ENCODE measurements around the gene DRP2. TPM values are rescaled to one million over a fixed set of nuclear protein-coding genes. Genes with fewer than 3 reads are reported as not detected.
"Not testable (repeated sequence)": the region's sequence is repeated elsewhere in the genome, so short reads cannot be mapped to it uniquely, and the experiment has no call there.

The DRP2 gene
- total RNA-seq (2014; rRNA removed; shearing (Covaris generic)) = 0.03 TPM in 1 of 2 replicates, not detected in the other

- Histone ChIP-seq H3K27ac (no peak within 1 kb of the TSS), H3K4me1 (replicated peaks) (no peaks in the 10 kb centered on the region; the same call in 1 of the 2 replicates), H3K9me3 (replicated peaks) (no peaks in the 10 kb centered on the region), H3K36me3 (no peaks in the 10 kb centered on the region), H3K27me3 (replicated peaks) (no peaks in the 10 kb centered on the region), H3K4me3 (no peak within 1 kb of the TSS)
- no peak for DNase-seq (ENCODE audit: low read depth in 1 of 2, low spot score in 2 of 2)
Observed at GRCh38 chrX:101219116-101219863, at the start of gene DRP2. TSS of gene DRP2 (plus strand) at chrX:101219786. CDS start at chrX:101231648, 11,862 bp downstream.

GRCh38 chrX:101171883-101172400 lies 47.6 kb upstream of the DRP2 start:
- H3K27me3 ChIP-seq (replicated peaks) = no peaks in the 10 kb centered on the region
- no peak for DNase-seq (ENCODE audit: low read depth in 1 of 2, low spot score in 2 of 2)
- no peak overlapping the region for H3K4me3 ChIP-seq
- H3K4me1 ChIP-seq (replicated peaks) = no peaks in the 10 kb centered on the region
- no peaks in the 10 kb centered on the region for H3K9me3 ChIP-seq (replicated peaks)
- H3K36me3 ChIP-seq = no peaks in the 10 kb centered on the region
- H3K27ac ChIP-seq = no peak overlapping the region

- no peaks in the 10 kb centered on the region for H3K4me1 ChIP-seq (replicated peaks)
- H3K9me3 ChIP-seq (replicated peaks) = no peaks in the 10 kb centered on the region
- H3K36me3 ChIP-seq = no peaks in the 10 kb centered on the region
- H3K27ac ChIP-seq = no peak overlapping the region
- H3K4me3 ChIP-seq = no peak overlapping the region
- no peaks in the 10 kb centered on the region for H3K27me3 ChIP-seq (replicated peaks)
- DNase-seq (ENCODE audit: low read depth in 1 of 2, low spot score in 2 of 2) = no peak
Observed at GRCh38 chrX:101176439-101176838, 43.1 kb upstream of the DRP2 start.

- not testable (repeated sequence) for H3K36me3 ChIP-seq; DNase-seq (ENCODE audit: low read depth in 1 of 2, low spot score in 2 of 2); H3K27ac ChIP-seq; H3K4me3 ChIP-seq; H3K4me1 ChIP-seq (replicated peaks); H3K27me3 ChIP-seq (replicated peaks); H3K9me3 ChIP-seq (replicated peaks)
Observed at GRCh38 chrX:101184876-101185275, 34.7 kb upstream of the DRP2 start.

GRCh38 chrX:101187961-101188360 lies 31.6 kb upstream of the DRP2 start:
- H3K4me3 ChIP-seq; H3K27me3 ChIP-seq (replicated peaks); H3K27ac ChIP-seq; DNase-seq (ENCODE audit: low read depth in 1 of 2, low spot score in 2 of 2); H3K4me1 ChIP-seq (replicated peaks); H3K9me3 ChIP-seq (replicated peaks); H3K36me3 ChIP-seq: not testable (repeated sequence)

- Histone ChIP-seq H3K4me1 (replicated peaks) (no peaks in the 10 kb centered on the region), H3K9me3 (replicated peaks) (no peaks in the 10 kb centered on the region), H3K27me3 (replicated peaks) (no peaks in the 10 kb centered on the region), H3K4me3 (no peak overlapping the region), H3K36me3 (no peaks in the 10 kb centered on the region), H3K27ac (no peak overlapping the region)
- no peak for DNase-seq (ENCODE audit: low read depth in 1 of 2, low spot score in 2 of 2)
Observed at GRCh38 chrX:101190736-101191135, 28.9 kb upstream of the DRP2 start.

- Histone ChIP-seq H3K36me3 (no peaks in the 10 kb centered on the region), H3K9me3 (replicated peaks) (no peaks in the 10 kb centered on the region), H3K4me1 (replicated peaks) (no peaks in the 10 kb centered on the region), H3K4me3 (no peak overlapping the region), H3K27me3 (replicated peaks) (no peaks in the 10 kb centered on the region), H3K27ac (no peak overlapping the region)
- no peak for DNase-seq (ENCODE audit: low read depth in 1 of 2, low spot score in 2 of 2)
Observed at GRCh38 chrX:101191217-101191750, 28.3 kb upstream of the DRP2 start.

- Histone ChIP-seq H3K27me3 (replicated peaks) (no peaks in the 10 kb centered on the region), H3K36me3 (no peaks in the 10 kb centered on the region), H3K9me3 (replicated peaks) (no peaks in the 10 kb centered on the region), H3K4me3 (no peak overlapping the region), H3K4me1 (replicated peaks) (no peaks in the 10 kb centered on the region), H3K27ac (no peak overlapping the region)
- no peak for DNase-seq (ENCODE audit: low read depth in 1 of 2, low spot score in 2 of 2)
Observed at GRCh38 chrX:101195442-101196173, 24.0 kb upstream of the DRP2 start.

GRCh38 chrX:101203761-101204351 lies 15.7 kb upstream of the DRP2 start:
- Histone ChIP-seq H3K4me3 (no peak overlapping the region), H3K27ac (no peak overlapping the region), H3K36me3 (no peaks in the 10 kb centered on the region), H3K9me3 (replicated peaks) (no peaks in the 10 kb centered on the region), H3K4me1 (replicated peaks) (peaks cover 9% of the 10 kb centered on the region), H3K27me3 (replicated peaks) (no peaks in the 10 kb centered on the region)
- DNase-seq (ENCODE audit: low read depth in 1 of 2, low spot score in 2 of 2) = no peak

GRCh38 chrX:101206471-101206870 lies 13.1 kb upstream of the DRP2 start:
- no peak overlapping the region for H3K4me3 ChIP-seq
- H3K36me3 ChIP-seq = no peaks in the 10 kb centered on the region
- peaks cover 10% of the 10 kb centered on the region for H3K4me1 ChIP-seq (replicated peaks)
- H3K27me3 ChIP-seq (replicated peaks) = no peaks in the 10 kb centered on the region
- H3K9me3 ChIP-seq (replicated peaks) = no peaks in the 10 kb centered on the region
- no peak overlapping the region for H3K27ac ChIP-seq
- DNase-seq (ENCODE audit: low read depth in 1 of 2, low spot score in 2 of 2) = no peak

GRCh38 chrX:101208152-101208905 lies 11.3 kb upstream of the DRP2 start:
- DNase-seq (ENCODE audit: low read depth in 1 of 2, low spot score in 2 of 2) = no peak
- H3K4me3 ChIP-seq = no peak overlapping the region
- no peaks in the 10 kb centered on the region for H3K36me3 ChIP-seq
- H3K27ac ChIP-seq = no peak overlapping the region
- no peaks in the 10 kb centered on the region for H3K9me3 ChIP-seq (replicated peaks)
- H3K4me1 ChIP-seq (replicated peaks) = peaks cover 10% of the 10 kb centered on the region
- no peaks in the 10 kb centered on the region for H3K27me3 ChIP-seq (replicated peaks)

- peaks cover 10% of the 10 kb centered on the region for H3K4me1 ChIP-seq (replicated peaks)
- no peak overlapping the region for H3K4me3 ChIP-seq
- no peak overlapping the region for H3K27ac ChIP-seq
- H3K27me3 ChIP-seq (replicated peaks) = no peaks in the 10 kb centered on the region
- DNase-seq (ENCODE audit: low read depth in 1 of 2, low spot score in 2 of 2) = no peak
- H3K36me3 ChIP-seq = no peaks in the 10 kb centered on the region
- no peaks in the 10 kb centered on the region for H3K9me3 ChIP-seq (replicated peaks)
Observed at GRCh38 chrX:101210630-101211029, 9.0 kb upstream of the DRP2 start.

GRCh38 chrX:101217689-101218088 lies 1.9 kb upstream of the DRP2 start:
- Histone ChIP-seq H3K36me3 (no peaks in the 10 kb centered on the region), H3K9me3 (replicated peaks) (no peaks in the 10 kb centered on the region), H3K4me1 (replicated peaks) (no peaks in the 10 kb centered on the region; the same call in 1 of the 2 replicates), H3K27me3 (replicated peaks) (no peaks in the 10 kb centered on the region), H3K27ac (no peak overlapping the region), H3K4me3 (no peak overlapping the region)
- DNase-seq (ENCODE audit: low read depth in 1 of 2, low spot score in 2 of 2) = no peak

Data from SJSA1 (cell line).